GM12878 (cell line): ENCODE data around the gene DRC1. TPM values are rescaled to one million over a fixed set of nuclear protein-coding genes. Genes with fewer than 3 reads are reported as not detected.

Source experiments
- ATAC-seq: fragments of 200-7000 bp; cut with Tn5 transposase; 3 replicates; pipeline ENCODE4 v1.9.1; 2020; ENCODE audit warnings: mild to moderate bottlenecking, moderate library complexity
- BruUV-seq: library from RNA; stranded (reverse); fragments of 400-500 nt; replicated peaks from 2 replicates; lab custom pipeline; 2021; lab: Mats Ljungman, UMichigan
- CTCF ChIA-PET: fragments of 300-600 bp; sonication (Branson Sonifier 250); formaldehyde crosslinking; extraction: SDS; loops from one replicate; lab custom pipeline; 2021; ENCODE audit warnings: inconsistent platforms; lab: Yijun Ruan, JAX
- POLR2A ChIA-PET: fragments of 350-600 bp; formaldehyde crosslinking; extraction: SDS; loops from one replicate; lab custom pipeline; 2021; ENCODE audit warnings: inconsistent platforms; lab: Charles Lee
- RAD21 ChIA-PET: fragments of 300-600 bp; sonication (Branson Sonifier 250); formaldehyde crosslinking; loops from one replicate; lab custom pipeline; 2023; ENCODE audit warnings: antibody characterized with exemption; ENCODE audit not compliant: unreplicated experiment; lab: Charles Lee
- SMC1A ChIA-PET: fragments of 300-600 bp; sonication (Branson Sonifier 250); formaldehyde crosslinking; loops from one replicate; lab custom pipeline; 2023; ENCODE audit not compliant: unreplicated experiment, uncharacterized antibody; lab: Charles Lee
- DNase-seq: peaks from one replicate; pipeline ENCODE4 v3.0.0-alpha.2; 2011; ENCODE audit warnings: low read depth, low spot score
- FAIRE-seq: peaks from 3 replicates; lab custom pipeline; 2011; peaks lifted over from hg19 to GRCh38; lab: Jason Lieb, UNC
- H2AFZ ChIP-seq: 2 replicates; pipeline ENCODE4 v1.6.0; 2011; ENCODE audit warnings: low read depth, low read length, control low read depth; ENCODE audit not compliant: control insufficient read depth
- H3K27ac ChIP-seq: 2 replicates; pipeline ENCODE4 v1.5.1; 2011; ENCODE audit warnings: control low read depth; ENCODE audit not compliant: control insufficient read depth, insufficient read depth
- H3K27me3 ChIP-seq, 2 experiments: replicated peaks in 1 of 2; 2 replicates each; pipeline versions ENCODE4 v1.6.0 to v1.6.1; 2011; ENCODE audit warnings: low read length in 1 of 2; ENCODE audit not compliant: control insufficient read depth in 2 of 2, insufficient read depth in 2 of 2
- H3K36me3 ChIP-seq, 2 experiments: 2 replicates each; pipeline ENCODE4 v1.5.1; 2011; ENCODE audit warnings: low read length in 1 of 2; ENCODE audit not compliant: control insufficient read depth in 2 of 2, insufficient read depth in 2 of 2
- H3K4me1 ChIP-seq: 2 replicates; pipeline ENCODE4 v1.6.1; 2011; ENCODE audit warnings: mild to moderate bottlenecking, low read length, moderate library complexity, mixed read lengths; ENCODE audit not compliant: control insufficient read depth, insufficient read depth
- H3K4me2 ChIP-seq: 2 replicates; pipeline ENCODE4 v1.6.0; 2011; ENCODE audit warnings: control low read depth; ENCODE audit not compliant: control insufficient read depth, insufficient read depth
- H3K4me3 ChIP-seq: fragments of 200-600 bp; sonication (generic); 2 replicates; pipeline ENCODE4 v1.5.1; 2016
- H3K79me2 ChIP-seq: 2 replicates; pipeline ENCODE4 v1.6.0; 2011; ENCODE audit warnings: low read length; ENCODE audit not compliant: control insufficient read depth, insufficient read depth
- H3K9ac ChIP-seq: 2 replicates; pipeline ENCODE4 v1.8.0; 2011; ENCODE audit warnings: low read length, control low read depth, mixed read lengths; ENCODE audit not compliant: control insufficient read depth, insufficient read depth
- H3K9me3 ChIP-seq: replicated peaks from 3 replicates; pipeline ENCODE4 v1.5.1; 2011; ENCODE audit warnings: mild to moderate bottlenecking, low read length; ENCODE audit not compliant: control insufficient read depth, insufficient read depth
- H4K20me1 ChIP-seq: 2 replicates; pipeline ENCODE4 v1.6.0; 2011; ENCODE audit not compliant: control insufficient read depth, insufficient read depth
- BCL3 ChIP-seq: IDR thresholded peaks from 2 replicates; pipeline ENCODE4 v1.6.1; 2011; ENCODE audit warnings: borderline replicate concordance, low read depth, mild to moderate bottlenecking, moderate library complexity, low read length; ENCODE audit not compliant: insufficient read depth, poor library complexity, severe bottlenecking
- ESRRA ChIP-seq: IDR thresholded peaks from 2 replicates; pipeline ENCODE4 v1.6.1; 2012; ENCODE audit warnings: mild to moderate bottlenecking, low read length, improper control_type of control experiment
- ETV6 ChIP-seq, 2 experiments: fragments of 450-650 bp in 1 of 2; IDR thresholded peaks in 1 of 2; conservative IDR thresholded peaks in 1 of 2; 2 replicates each; pipeline ENCODE4 v1.6.1; 2014; ENCODE audit warnings: antibody characterized with exemption in 1 of 2, borderline replicate concordance in 1 of 2, low read depth in 1 of 2, mild to moderate bottlenecking in 1 of 2, moderate library complexity in 1 of 2
- KLF5 ChIP-seq: fragments of 450-650 bp; IDR thresholded peaks from 2 replicates; pipeline ENCODE4 v1.6.1; 2014; ENCODE audit warnings: mild to moderate bottlenecking; ENCODE audit not compliant: partially characterized antibody
- PRDM15 ChIP-seq: fragments of 450-650 bp; formaldehyde crosslinking; IDR thresholded peaks from 2 replicates; pipeline ENCODE4 v1.4.0; 2020; ENCODE audit warnings: mild to moderate bottlenecking, moderate library complexity
- RCOR1 ChIP-seq: conservative IDR thresholded peaks from 2 replicates; pipeline ENCODE4 v1.6.1; 2012; ENCODE audit warnings: low read depth, low read length, improper control_type of control experiment
- ZNF24 ChIP-seq: fragments of 450-650 bp; IDR thresholded peaks from 2 replicates; pipeline ENCODE4 v1.6.1; 2017; ENCODE audit warnings: antibody characterized with exemption, mild to moderate bottlenecking
- ZNF274 ChIP-seq: IDR thresholded peaks from one replicate; pipeline ENCODE4 v1.8.0; 2011; ENCODE audit not compliant: insufficient read length, insufficient read depth
- ZNF592 ChIP-seq: fragments of 450-650 bp; IDR thresholded peaks from 2 replicates; pipeline ENCODE4 v1.6.1; 2017; ENCODE audit warnings: mild to moderate bottlenecking, moderate library complexity
- ZSCAN29 ChIP-seq: fragments of 450-650 bp; IDR thresholded peaks from 2 replicates; pipeline ENCODE4 v1.6.1; 2017; ENCODE audit warnings: mild to moderate bottlenecking, moderate library complexity
- ZZZ3 ChIP-seq: IDR thresholded peaks from 2 replicates; pipeline ENCODE4 v1.6.1; 2011; ENCODE audit warnings: low read depth; ENCODE audit not compliant: control insufficient read depth, insufficient read length
- WGBS: methylation state at CpG from one replicate; pipeline ENCODE4 v1.1.6; 2016; ENCODE audit warnings: low lambda C conversion rate; ENCODE audit not compliant: insufficient replicate concordance, insufficient coverage; ENCODE audit errors: missing lambda C conversion rate; 5-methylcytosine and 5-hydroxymethylcytosine counted together
- in situ Hi-C: fragments of 300-500 bp; cut with MboI; formaldehyde crosslinking; loops from 9 replicates; pipeline ENCODE4 v1.14.3; 2018; ENCODE audit warnings: mixed read lengths
- intact Hi-C: fragments of 100-400 bp; cut with micrococcal nuclease; formaldehyde crosslinking; loops from one replicate; pipeline ENCODE4 v1.14.2; 2022; ENCODE audit not compliant: unreplicated experiment
- polyA plus RNA-seq, 11 experiments: library from polyadenylated mRNA; depleted of rRNA in 4 of 11; unstranded in 6 of 11; stranded (reverse) in 5 of 11; fragments of >200 nt; fragmentation: Nextera tagmentation in 4 of 11; fragmentation: Illumina TruSeq in 1 of 11; extraction: Ambion mirVana in 4 of 11; extraction: Trizol in 1 of 11; gene quantifications; 1 replicate in 1 of 11; 2 replicates in 10 of 11; pipeline versions ENCODE4 v1.2.1 to v1.2.3, GENCODE V29; 2011 to 2016; ENCODE audit warnings: inconsistent platforms in 2 of 11, missing spikeins in 2 of 11, low read depth in 1 of 11
- total RNA-seq, 4 experiments: library from RNA; depleted of rRNA in 3 of 4; stranded (reverse); fragments of >200 nt in 3 of 4; fragmentation: Illumina TruSeq in 1 of 4; extraction: Trizol in 1 of 4; gene quantifications; 2 replicates each; pipeline versions ENCODE4 v1.2.1 to v1.2.3, GENCODE V29; 2013 to 2021

DRC1 gene
- total and polyA plus RNA-seq, 10 of the 15 experiments (the other 5 are each of a cell fraction or from before 2014, with no cell fraction given) = 0.03 TPM; not detected in 9

- Histone ChIP-seq H3K4me2 (no peak overlapping the region), H4K20me1 (no peaks in the 10 kb centered on the region), H3K27me3 (no peaks in the 10 kb centered on the region), H3K36me3 (no peaks in the 10 kb centered on the region), H3K27ac (no peak overlapping the region), H2AFZ (no peak overlapping the region), H3K4me1 (no peaks in the 10 kb centered on the region), H3K4me3 (no peak overlapping the region), H3K9ac (no peak overlapping the region), H3K79me2 (no peaks in the 10 kb centered on the region), H3K9me3 (no peaks in the 10 kb centered on the region)
- CTCF ChIA-PET = interaction anchor here (0.6 kb wide), 1 partner anchor 12 kb away, joined by 3 read pairs; no protein-coding TSS in a partner anchor
- intact Hi-C loops (no loop called here), in situ Hi-C loops (no loop called here)
- SMC1A ChIA-PET = no interaction called here
- RAD21 ChIA-PET = interaction anchor here (1.0 to 1.2 kb wide), 2 partner anchors 12 to 112 kb away, joined by 3 to 4 read pairs; partner anchors contain the start of gene ADGRF3
- FAIRE-seq = no peak
- WGBS = 43% methylated on average over 14 of the region's 14 CpGs
- no TSS peak for BruUV-seq
- DNase-seq = no peak
- ATAC-seq = no peak
- POLR2A ChIA-PET = no interaction called here
- TF ChIP-seq ZZZ3 (no peak), RCOR1 (no peak), KLF5 (no peak), ETV6 (conservative IDR thresholded peaks at IDR 0.05 in 1 of 2, IDR thresholded peaks at IDR 0.05 in 1 of 2; ENCODE audit: borderline replicate concordance in 1 of 2, low read depth in 1 of 2) (no peak), ZSCAN29 (no peak), ZNF274 (no peak), ZNF24 (no peak), ZNF592 (no peak), ESRRA (no peak), BCL3 (no peak), PRDM15 (CRISPR knock-in tag) (no peak)
Measured at GRCh38 chr2:26458365-26459042, 56.8 kb downstream of the DRC1 start.
